Activated T-cell treated with anti-CD3 and anti-CD28 coated beads, Interleukin-2, amount 50 U/mL, for 4 hours (primary cell): Measurements from ENCODE around the gene TPRN. TPM values are rescaled to one million over a fixed set of nuclear protein-coding genes. Genes with fewer than 3 reads are reported as not detected.
A peak's percentile ranks its signal among the peaks of the same experiment; 100 is the strongest.

Experiments used
- ATAC-seq, 2 donors: fragments of 200-7000 bp; cut with Tn5 transposase; one replicate each; pipeline ENCODE4 v1.10.0; 2021
- DNase-seq: peaks from one replicate; pipeline ENCODE4 v3.0.0-alpha.2; 2020
- H3K27me3 Mint-ChIP-seq: one replicate; pipeline ENCODE4 v1.8.0; 2021; ENCODE audit warnings: low read depth, mixed read lengths
- H3K36me3 Mint-ChIP-seq: one replicate; pipeline ENCODE4 v1.8.0; 2022; ENCODE audit warnings: mixed read lengths; ENCODE audit not compliant: insufficient read depth
- H3K4me1 Mint-ChIP-seq: one replicate; pipeline ENCODE4 v1.8.0; 2021; ENCODE audit warnings: low read depth, mixed read lengths
- H3K4me3 Mint-ChIP-seq: one replicate; pipeline ENCODE4 v1.8.0; 2021; ENCODE audit warnings: mild to moderate bottlenecking, moderate library complexity, mixed read lengths
- H3K9me3 Mint-ChIP-seq: one replicate; pipeline ENCODE4 v1.8.0; 2021; ENCODE audit warnings: mixed read lengths
- total RNA-seq, 3 donors: library from RNA; stranded (reverse); gene quantifications; one replicate each; pipeline ENCODE4 v1.2.1, GENCODE V29; 2021

TPRN gene
- total RNA-seq, 3 donors from 2014 or later, result 15.4 to 15.6 (median 15.5) TPM

DNA sequence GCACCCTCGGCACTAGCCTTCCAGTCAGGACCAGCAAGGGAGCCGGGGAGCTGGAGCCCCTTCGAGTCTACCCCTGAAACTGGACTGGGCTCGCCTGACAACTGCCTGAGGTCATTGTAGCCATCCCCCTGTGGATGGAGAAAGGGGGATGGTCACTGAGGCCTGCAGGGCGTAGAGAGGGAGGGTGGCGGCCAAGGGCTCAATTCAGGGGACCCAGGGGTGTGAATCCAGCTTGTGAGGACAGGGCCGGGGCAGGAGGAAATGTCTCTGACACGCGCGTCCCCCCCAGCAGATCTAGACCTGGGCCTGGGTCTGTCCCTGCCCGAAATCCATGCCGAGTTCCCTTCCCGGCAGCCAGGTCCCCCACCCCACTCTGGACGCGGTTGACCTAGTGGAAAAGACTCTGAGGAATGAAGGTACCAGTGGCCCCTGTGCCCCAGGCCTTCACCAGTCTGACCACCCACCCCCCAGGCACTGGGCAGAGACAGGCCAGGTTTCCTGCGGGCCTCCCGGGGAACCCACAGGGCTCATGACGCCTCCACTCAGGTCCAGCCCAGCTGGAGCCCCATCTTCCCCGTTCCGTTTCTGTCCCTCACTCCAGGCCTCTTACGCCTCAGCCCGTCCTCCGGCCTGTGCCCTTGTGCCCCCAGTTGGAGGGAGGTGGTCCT lies 31.0 kb upstream of the TPRN start:
- Mint-ChIP-seq H3K4me3 (no peak overlapping the region), H3K27me3 (peaks cover 10% of the 10 kb centered on the region), H3K4me1 (peaks cover 3% of the 10 kb centered on the region), H3K9me3 (no peaks in the 10 kb centered on the region), H3K36me3 (no peaks in the 10 kb centered on the region)
- DNase-seq, result no peak
- no peak for ATAC-seq

DNA sequence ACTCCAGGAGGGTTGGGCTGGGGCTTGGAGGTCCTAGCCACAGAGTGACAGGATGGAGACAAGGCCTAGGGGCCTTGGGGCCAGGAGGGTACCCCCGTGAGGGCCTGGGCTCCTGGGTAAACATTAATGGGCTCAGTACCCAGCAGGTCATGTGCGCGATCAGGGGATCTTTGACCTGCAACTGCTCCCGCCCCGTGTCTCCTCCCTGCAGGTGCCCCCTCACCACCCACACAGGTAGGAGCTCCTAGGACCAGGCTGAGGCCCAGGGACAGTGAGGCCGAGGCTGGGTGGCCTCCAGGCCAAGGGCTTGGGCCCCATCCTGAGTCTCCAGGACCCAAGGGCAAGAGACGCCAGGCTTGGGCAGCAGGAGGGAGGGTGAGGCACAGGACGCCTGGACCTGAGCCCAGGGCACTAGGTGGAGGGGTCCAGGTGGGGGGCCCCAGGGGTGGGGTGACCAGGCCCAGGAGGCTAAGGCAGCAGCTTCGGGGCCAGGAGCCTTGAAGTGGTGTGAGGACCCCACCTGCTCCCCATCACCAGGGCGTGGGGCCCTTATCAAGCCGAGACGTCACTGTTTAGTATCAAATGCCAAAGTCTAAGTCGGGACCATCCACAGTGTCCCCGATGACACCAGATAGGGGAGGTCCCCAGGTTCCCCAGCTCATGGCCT lies 30.3 kb upstream of the TPRN start, which contains the start of gene SLC34A3:
SLC34A3 (plus strand) TSS at position 197 of the 667 bp plus-strand sequence. CDS start 802 bp downstream, outside the sequence.
- peaks cover 3% of the 10 kb centered on the region for H3K4me1 Mint-ChIP-seq
- H3K4me3 Mint-ChIP-seq, result no peak within 1 kb of the TSS
- DNase-seq (no peak), ATAC-seq (no peak)
- no peaks in the 10 kb centered on the region for H3K36me3 Mint-ChIP-seq
- H3K9me3 Mint-ChIP-seq, result no peaks in the 10 kb centered on the region
- peaks cover 10% of the 10 kb centered on the region for H3K27me3 Mint-ChIP-seq

DNA sequence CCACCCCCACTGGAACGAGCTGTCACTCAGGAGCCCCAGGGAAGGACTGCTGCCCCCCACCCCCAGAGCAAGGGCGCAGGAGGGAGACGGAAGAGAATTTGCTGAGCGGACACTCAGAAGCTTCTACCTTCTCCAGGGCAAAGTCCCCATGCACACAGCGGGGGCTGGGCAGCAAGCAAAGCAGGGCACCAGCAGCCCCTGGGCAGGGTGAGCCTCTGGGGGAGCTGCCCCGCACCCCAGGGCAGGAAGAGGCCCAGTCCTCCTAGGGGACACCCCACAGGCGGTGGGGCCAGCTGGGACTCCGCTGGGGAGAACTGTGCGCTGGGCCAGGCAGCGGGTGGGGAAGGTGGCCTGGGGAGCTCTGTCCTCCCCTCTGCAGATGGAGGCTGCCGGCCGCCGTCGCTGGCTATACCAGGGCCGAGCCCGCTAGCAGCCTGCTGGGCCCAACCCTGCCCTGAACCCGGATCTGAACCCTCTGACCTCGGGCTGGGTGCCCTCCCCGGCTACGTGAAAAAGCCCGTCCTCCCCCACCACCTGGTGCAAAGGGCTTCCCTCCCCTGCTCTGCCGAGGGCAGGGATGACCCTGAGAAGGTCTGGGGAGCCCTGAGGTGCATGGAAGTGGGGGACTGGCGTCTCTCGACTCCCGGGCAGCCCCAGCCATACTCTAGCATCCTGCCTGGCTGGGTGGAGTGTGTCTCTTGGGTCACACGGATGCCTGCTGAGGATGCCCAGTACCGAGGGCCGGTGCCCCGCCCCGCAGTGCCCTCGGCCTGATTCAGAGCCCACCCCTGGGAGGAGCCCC lies 29.6 kb upstream of the TPRN start:
- no peaks in the 10 kb centered on the region for H3K9me3 Mint-ChIP-seq
- peaks cover 3% of the 10 kb centered on the region for H3K4me1 Mint-ChIP-seq
- DNase-seq (no peak), ATAC-seq (no peak)
- no peaks in the 10 kb centered on the region for H3K36me3 Mint-ChIP-seq
- no peak overlapping the region for H3K4me3 Mint-ChIP-seq
- H3K27me3 Mint-ChIP-seq, result peaks cover 10% of the 10 kb centered on the region

DNA sequence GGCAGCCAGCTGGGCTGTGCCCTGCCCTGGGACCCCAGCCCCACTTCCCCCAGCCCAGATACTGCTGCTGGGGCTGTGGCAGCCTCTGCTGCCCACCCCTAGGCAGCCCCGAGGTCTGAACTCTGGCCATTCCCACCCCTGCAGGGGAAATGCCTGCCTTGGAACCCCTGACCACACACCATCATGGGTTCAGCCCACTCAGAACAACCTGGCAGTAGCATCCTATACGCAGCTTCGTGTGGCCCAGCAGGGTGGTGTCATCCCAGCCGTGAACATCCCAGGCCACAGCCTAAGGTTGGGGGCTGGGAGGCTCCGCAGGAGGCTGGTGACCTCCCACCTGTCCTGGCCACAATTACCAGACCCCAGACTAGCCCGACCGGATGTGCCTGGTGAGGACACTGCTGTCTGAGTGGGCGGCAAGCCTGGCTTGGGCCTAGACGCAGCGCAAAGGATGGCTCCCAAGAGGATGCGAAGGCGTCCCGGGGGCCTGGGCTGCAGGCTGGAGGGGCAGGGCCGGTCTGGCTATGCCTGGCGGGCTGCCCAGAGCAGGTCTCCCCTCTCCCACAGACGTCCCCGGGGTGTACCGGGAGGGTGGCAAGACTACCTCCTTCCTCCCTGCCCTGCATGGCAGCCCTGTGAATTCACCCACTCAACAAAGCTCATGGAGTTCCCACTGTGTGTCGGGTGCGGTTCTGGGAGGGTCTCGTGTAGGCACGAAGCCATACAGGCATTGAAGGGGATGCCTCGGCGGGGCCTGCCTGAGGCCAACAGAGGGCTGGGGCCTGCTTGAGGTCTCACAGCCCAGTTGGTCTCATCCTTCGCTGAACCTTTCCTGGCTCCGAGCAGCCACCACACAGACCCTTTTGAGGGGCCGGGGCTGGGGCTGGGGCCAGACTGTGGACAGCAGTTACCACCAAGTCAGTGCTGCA lies 28.7 kb upstream of the TPRN start:
- H3K4me1 Mint-ChIP-seq, result peaks cover 3% of the 10 kb centered on the region

DNA sequence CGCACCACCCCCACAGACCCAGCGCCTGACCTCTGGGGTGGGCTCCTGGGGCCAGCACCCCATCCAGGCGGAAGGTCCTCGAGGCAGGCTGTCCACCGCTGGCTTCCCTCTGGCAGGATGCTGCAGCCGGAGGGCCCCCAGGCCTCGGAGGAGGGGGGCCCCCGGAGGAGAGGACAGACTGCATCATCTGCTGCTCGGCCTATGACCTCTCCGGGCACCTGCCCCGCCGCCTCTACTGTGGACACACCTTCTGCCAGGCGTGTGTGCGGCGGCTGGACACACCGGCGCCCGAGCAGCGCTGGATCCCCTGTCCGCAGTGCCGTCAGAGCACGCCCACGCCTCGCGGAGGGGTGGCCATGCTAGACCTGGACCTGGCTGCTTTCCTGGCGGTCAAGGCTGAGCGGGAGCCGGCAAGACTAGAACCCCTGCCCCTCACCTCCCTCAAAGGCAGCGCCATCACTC lies 28.0 kb upstream of the TPRN start:
- no peak for ATAC-seq
- peaks cover 8% of the 10 kb centered on the region for H3K27me3 Mint-ChIP-seq
- DNase-seq, result no peak
- no peak overlapping the region for H3K4me3 Mint-ChIP-seq
- no peaks in the 10 kb centered on the region for H3K9me3 Mint-ChIP-seq
- H3K36me3 Mint-ChIP-seq, result no peaks in the 10 kb centered on the region
- peaks cover 6% of the 10 kb centered on the region for H3K4me1 Mint-ChIP-seq

More for the DNA sequence above, 28.7 kb upstream of the TPRN start:
- Mint-ChIP-seq H3K9me3 (no peaks in the 10 kb centered on the region), H3K27me3 (peaks cover 8% of the 10 kb centered on the region), H3K36me3 (no peaks in the 10 kb centered on the region), H3K4me3 (no peak overlapping the region)
- ATAC-seq (no peak), DNase-seq (no peak)

DNA sequence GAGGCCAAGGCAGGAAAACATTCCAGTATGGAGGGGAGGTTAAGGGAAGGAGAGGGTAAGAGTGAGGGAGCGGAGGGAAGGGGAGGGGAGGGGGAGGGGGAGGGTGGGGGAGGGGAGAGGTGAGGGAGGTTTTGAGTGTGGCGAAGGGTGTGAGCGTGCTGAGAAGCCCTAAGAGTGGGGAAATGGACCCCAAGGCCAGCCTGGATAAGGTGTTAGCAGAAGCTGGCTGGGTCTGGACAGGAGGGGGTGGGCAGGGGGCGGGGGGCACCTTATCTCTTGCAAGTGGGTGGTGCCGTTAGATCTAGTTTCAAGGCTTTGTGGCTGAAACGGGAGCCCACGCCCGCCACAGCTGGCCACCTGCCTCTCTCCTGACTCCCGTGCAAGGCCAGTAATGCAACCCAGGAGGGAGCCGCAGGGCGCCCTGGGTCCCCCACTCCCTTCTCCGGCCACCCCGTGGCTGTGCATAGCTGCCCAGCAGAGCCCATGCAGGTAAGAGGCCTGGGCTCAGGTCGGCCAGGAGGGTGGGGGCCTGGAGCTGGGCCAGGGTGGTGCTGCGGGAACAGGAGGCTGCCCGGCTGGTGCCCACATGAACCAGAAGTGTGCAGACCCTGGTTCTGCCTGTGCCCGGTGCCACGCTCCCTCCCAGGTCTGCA lies 27.4 kb upstream of the TPRN start:
- H3K4me1 Mint-ChIP-seq, result peaks cover 7% of the 10 kb centered on the region
- ATAC-seq (no peak), DNase-seq (no peak)
- H3K36me3 Mint-ChIP-seq, result no peaks in the 10 kb centered on the region
- H3K4me3 Mint-ChIP-seq, result no peak overlapping the region
- H3K9me3 Mint-ChIP-seq, result no peaks in the 10 kb centered on the region
- peaks cover 8% of the 10 kb centered on the region for H3K27me3 Mint-ChIP-seq

DNA sequence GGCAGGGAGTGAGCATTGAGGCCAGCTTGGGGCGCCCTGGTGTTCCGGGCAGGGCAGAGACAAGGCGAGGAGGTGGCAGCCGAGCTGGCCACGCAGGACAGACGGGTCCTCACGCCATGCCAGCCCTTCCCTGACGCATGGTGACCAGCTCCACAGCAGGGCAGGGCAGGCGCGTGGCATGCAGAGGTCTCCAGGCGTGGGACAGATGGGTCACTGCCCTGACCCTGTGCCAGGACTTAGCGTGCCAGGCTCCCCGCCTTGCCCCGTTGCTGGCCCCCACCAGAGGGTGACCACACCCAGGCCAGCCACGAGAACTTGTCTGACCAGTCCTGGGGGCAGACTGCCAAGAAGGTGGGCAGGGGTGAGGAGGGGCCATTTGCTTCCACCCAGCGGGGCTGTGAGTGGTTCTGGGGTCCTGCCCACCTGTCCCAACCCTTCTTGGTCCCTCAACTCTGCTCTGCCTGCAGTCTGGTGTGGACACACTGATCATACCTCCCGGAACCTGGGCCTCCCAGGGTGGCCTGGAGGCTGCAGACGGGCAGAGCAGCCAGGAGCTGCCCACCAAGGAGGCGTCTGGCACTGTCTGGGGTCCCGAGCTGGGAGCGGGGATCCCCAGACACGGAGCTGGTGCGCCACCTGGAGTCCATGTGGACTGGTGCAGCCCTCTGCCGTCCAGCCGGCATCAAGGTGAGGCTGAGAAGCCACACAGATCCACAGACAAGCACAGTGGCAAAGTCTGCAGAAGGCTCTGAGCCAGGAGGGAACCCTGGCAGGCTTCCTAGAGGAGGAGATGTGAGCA lies 26.7 kb upstream of the TPRN start, which contains the start of gene RNF224:
RNF224 (plus strand) TSS at position 449 of the 799 bp plus-strand sequence. CDS start 834 bp downstream, outside the sequence.
- H3K36me3 Mint-ChIP-seq, result no peaks in the 10 kb centered on the region
- H3K9me3 Mint-ChIP-seq, result no peaks in the 10 kb centered on the region
- H3K4me3 Mint-ChIP-seq, result no peak within 1 kb of the TSS
- DNase-seq (peak; percentile 78), ATAC-seq (peak; percentile 47 to 49)
- H3K27me3 Mint-ChIP-seq, result peaks cover 8% of the 10 kb centered on the region
- peaks cover 8% of the 10 kb centered on the region for H3K4me1 Mint-ChIP-seq

DNA sequence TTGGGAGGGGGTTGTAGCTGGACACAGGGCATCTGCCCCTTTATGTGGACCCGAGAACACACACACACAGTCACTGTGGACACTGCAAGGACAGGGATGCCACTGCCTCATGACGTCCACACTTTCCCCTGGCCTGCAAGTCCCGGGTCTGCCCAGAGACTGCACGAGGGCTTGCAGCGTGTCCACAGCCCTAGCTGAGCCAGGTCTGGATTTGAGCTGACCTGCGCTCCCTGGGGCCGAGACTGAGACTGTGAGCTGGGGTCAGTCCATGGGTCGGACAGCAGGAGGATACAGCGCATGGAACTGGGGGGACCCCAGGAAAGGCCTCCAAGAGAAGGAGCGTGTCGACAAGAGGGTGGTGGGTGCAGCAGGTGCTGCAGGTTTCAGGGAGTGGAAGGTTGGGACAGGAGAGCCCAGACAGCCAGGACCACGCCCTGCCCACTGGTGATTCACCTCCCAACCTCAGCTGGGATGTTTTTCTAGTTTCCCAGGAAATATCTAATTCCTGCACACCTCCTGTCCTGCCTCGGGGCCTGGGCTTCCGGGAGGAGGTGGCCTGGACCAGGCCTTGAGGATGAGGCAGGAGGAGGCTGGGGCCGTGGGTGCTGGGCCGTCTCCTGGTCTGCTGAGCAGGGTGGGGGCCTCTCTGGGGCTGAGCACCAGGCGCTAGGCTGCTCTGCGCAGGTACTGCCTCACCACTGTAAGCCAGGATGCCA lies 26.0 kb upstream of the TPRN start:
- Mint-ChIP-seq H3K4me1 (peaks cover 8% of the 10 kb centered on the region), H3K4me3 (no peak overlapping the region), H3K36me3 (no peaks in the 10 kb centered on the region), H3K9me3 (no peaks in the 10 kb centered on the region), H3K27me3 (peaks cover 6% of the 10 kb centered on the region)
- DNase-seq (no peak), ATAC-seq (no peak)

DNA sequence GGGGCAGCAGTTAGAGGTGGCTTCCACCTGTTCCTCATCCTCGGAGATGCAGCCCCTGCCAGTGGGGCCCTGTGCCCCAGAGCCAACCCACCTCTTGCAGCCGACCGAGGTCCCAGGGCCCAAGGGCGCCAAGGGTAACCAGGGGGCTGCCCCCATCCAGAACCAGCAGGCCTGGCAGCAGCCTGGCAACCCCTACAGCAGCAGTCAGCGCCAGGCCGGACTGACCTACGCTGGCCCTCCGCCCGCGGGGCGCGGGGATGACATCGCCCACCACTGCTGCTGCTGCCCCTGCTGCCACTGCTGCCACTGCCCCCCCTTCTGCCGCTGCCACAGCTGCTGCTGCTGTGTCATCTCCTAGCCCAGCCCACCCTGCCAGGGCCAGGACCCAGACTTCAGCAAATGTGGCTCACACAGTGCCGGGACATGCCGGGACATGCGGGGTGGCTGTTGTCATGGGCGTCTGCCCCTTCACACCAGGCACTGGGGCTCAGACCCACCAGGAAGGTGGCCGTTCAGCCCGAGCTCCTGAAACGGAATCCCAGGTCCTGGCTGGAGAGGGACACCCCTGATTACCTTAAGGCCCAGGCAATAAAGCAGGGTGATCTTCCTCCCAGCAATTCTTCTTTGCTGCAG lies 25.3 kb upstream of the TPRN start:
- peaks cover 6% of the 10 kb centered on the region for H3K27me3 Mint-ChIP-seq
- no peaks in the 10 kb centered on the region for H3K9me3 Mint-ChIP-seq
- H3K36me3 Mint-ChIP-seq, result no peaks in the 10 kb centered on the region
- ATAC-seq, result no peak
- peaks cover 8% of the 10 kb centered on the region for H3K4me1 Mint-ChIP-seq
- no peak for DNase-seq
- no peak overlapping the region for H3K4me3 Mint-ChIP-seq

DNA sequence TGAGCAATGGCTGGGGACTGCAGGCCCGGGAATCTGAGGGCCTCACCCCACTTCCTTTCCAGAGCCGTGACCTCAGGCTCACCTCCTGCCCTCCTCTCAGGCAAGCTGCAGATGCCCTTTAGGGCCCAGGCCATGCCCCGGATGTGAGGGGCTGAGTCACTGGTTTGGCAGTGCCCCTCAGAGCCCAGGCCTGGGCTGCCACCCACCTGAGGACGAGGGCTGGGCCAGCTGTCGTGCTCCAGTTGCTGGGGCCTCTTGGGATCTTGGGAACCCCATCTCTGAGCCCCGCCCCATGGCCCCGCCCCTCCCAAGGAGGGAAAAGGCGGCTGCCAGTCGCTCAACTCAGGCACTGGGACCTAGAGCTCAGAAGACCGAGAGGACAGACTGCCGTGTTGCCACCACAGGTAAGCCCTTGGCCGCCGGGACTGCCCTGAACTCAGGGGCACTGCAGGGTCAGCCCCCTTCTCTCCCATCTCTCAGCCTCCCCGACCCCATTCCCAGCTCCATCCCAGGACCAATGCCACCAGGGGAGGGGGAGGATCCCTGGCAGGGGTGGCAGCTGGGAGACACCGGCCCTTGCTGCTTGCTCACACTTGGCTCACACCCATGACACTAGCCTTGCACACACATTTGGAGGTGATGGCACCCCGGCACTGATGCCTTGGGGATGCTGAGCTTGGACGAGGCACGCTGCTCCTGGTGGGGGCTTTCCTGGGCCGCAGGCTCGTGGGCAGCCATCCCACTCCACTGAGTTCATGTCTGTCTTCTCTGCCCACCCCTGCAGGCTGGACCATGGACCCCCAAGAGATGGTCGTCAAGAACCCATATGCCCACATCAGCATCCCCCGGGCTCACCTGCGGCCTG lies 24.5 kb upstream of the TPRN start, which contains the start of gene CYSRT1:
CYSRT1 (plus strand) TSS at position 345 of the 865 bp plus-strand sequence; CDS start at position 793, 448 bp downstream.
- peak within 1 kb of the TSS; percentile 79 for H3K4me3 Mint-ChIP-seq
- no peaks in the 10 kb centered on the region for H3K9me3 Mint-ChIP-seq
- ATAC-seq (no peak), DNase-seq (no peak)
- H3K4me1 Mint-ChIP-seq, result peaks cover 8% of the 10 kb centered on the region
- H3K36me3 Mint-ChIP-seq, result no peaks in the 10 kb centered on the region
- peaks cover 6% of the 10 kb centered on the region for H3K27me3 Mint-ChIP-seq
